GM03348 (cell line): Measurements from ENCODE around the gene RENBP.

Experiments
- DNase-seq: peaks from one replicate; pipeline ENCODE4 v3.0.0; 2012; ENCODE audit warnings: low spot score

RENBP gene

GRCh38 chrX:153953892-153954557 lies 9.6 kb upstream of the RENBP start:
- no peak for DNase-seq

GRCh38 chrX:153953342-153953830 lies 8.9 kb upstream of the RENBP start:
- peak; percentile 80 for DNase-seq

- DNase-seq = no peak
Observed at GRCh38 chrX:153952373-153953026, 8.1 kb upstream of the RENBP start.

GRCh38 chrX:153951683-153952372 lies 7.4 kb upstream of the RENBP start:
- DNase-seq = no peak

GRCh38 chrX:153950127-153950526 lies 5.7 kb upstream of the RENBP start:
- no peak for DNase-seq

GRCh38 chrX:153948847-153949805 lies 4.7 kb upstream of the RENBP start:
- DNase-seq = no peak

- no peak for DNase-seq
Observed at GRCh38 chrX:153948002-153948466, 3.6 kb upstream of the RENBP start.

GRCh38 chrX:153947009-153947769 lies 2.7 kb upstream of the RENBP start:
- DNase-seq = peak; percentile 82

GRCh38 chrX:153945956-153946943 lies 1.8 kb upstream of the RENBP start:
- DNase-seq = no peak

GRCh38 chrX:153944800-153945150 lies 332 bp upstream of the RENBP start:
- no peak for DNase-seq

- no peak for DNase-seq
Observed at GRCh38 chrX:153941336-153942252, 2.8 kb downstream of the RENBP start.

GRCh38 chrX:153939573-153939972 lies 4.9 kb downstream of the RENBP start:
- DNase-seq = no peak

- DNase-seq = no peak
Observed at GRCh38 chrX:153938226-153938786, 6.1 kb downstream of the RENBP start.

GRCh38 chrX:153937056-153937455 lies 7.4 kb downstream of the RENBP start:
- DNase-seq = no peak

- DNase-seq = no peak
Observed at GRCh38 chrX:153935326-153935851, 9.1 kb downstream of the RENBP start.

GRCh38 chrX:153934762-153935325 lies 9.6 kb downstream of the RENBP start, which contains the start of gene NAA10:
TSS of gene NAA10 (minus strand) at chrX:153935037. CDS start at chrX:153934904, 133 bp downstream.
- DNase-seq = peak; percentile 94

- no peak for DNase-seq
Observed at GRCh38 chrX:153934148-153934761, 10.2 kb downstream of the RENBP start.
